ENCODE data around the gene CLRN2. TPM values are rescaled to one million over a fixed set of nuclear protein-coding genes. Genes with fewer than 3 reads are reported as not detected.

CLRN2 gene
- total and polyA plus RNA-seq, 9 of the 15 experiments (the other 6 are each of a cell fraction or from before 2014, with no cell fraction given) = not detected

DNA sequence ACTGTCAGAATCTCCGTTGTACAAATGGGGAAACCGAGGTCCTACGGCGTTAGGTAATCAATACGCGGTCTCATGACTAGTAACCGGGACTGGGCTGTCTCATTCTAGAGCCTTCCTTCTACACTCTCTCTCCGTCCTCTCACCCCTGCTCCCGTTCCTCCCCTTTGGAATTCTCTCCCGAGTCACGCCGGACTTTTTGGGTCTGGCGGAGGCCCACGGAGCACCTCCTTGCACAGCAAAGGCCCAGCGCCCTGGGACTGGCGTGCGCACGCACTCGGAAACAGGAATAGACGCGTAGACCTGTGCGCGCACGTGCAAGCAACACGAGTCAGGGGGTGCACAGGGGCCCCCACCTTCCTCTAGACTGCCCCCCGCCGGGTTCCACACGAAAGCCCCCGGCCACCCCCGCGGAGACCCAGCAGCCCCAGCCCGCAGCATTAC is 3.4 kb upstream of the CLRN2 start (continued):
- TF ChIP-seq NRF1 (conservative IDR thresholded peaks at IDR 0.05 in 1 of 2, IDR thresholded peaks at IDR 0.05 in 1 of 2) (peak; percentile 75 to 79), POLR2AphosphoS2 (IDR thresholded peaks at IDR 0.05; ENCODE audit: low read length) (no peak), GABPB1 (CRISPR knock-in tag; IDR thresholded peaks at IDR 0.05) (0 out of 2 replicates have a peak, but pooled peaks have one; percentile 27), BHLHE40 (IDR thresholded peaks at IDR 0.05; ENCODE audit: low read length) (peak; percentile 80), ZKSCAN1 (IDR thresholded peaks at IDR 0.05; ENCODE audit: low read depth, low read length) (no peak), ZFX (CRISPR knock-in tag; IDR thresholded peaks at IDR 0.05) (peak; percentile 73; the same call in 1 of the 2 replicates), ZNF431 (CRISPR knock-in tag; IDR thresholded peaks at IDR 0.05) (no peak), PHB (CRISPR knock-in tag; IDR thresholded peaks at IDR 0.05) (0 out of 2 replicates have a peak, but pooled peaks have one; percentile 18)
- TF ChIP-seq, protein P1, sequence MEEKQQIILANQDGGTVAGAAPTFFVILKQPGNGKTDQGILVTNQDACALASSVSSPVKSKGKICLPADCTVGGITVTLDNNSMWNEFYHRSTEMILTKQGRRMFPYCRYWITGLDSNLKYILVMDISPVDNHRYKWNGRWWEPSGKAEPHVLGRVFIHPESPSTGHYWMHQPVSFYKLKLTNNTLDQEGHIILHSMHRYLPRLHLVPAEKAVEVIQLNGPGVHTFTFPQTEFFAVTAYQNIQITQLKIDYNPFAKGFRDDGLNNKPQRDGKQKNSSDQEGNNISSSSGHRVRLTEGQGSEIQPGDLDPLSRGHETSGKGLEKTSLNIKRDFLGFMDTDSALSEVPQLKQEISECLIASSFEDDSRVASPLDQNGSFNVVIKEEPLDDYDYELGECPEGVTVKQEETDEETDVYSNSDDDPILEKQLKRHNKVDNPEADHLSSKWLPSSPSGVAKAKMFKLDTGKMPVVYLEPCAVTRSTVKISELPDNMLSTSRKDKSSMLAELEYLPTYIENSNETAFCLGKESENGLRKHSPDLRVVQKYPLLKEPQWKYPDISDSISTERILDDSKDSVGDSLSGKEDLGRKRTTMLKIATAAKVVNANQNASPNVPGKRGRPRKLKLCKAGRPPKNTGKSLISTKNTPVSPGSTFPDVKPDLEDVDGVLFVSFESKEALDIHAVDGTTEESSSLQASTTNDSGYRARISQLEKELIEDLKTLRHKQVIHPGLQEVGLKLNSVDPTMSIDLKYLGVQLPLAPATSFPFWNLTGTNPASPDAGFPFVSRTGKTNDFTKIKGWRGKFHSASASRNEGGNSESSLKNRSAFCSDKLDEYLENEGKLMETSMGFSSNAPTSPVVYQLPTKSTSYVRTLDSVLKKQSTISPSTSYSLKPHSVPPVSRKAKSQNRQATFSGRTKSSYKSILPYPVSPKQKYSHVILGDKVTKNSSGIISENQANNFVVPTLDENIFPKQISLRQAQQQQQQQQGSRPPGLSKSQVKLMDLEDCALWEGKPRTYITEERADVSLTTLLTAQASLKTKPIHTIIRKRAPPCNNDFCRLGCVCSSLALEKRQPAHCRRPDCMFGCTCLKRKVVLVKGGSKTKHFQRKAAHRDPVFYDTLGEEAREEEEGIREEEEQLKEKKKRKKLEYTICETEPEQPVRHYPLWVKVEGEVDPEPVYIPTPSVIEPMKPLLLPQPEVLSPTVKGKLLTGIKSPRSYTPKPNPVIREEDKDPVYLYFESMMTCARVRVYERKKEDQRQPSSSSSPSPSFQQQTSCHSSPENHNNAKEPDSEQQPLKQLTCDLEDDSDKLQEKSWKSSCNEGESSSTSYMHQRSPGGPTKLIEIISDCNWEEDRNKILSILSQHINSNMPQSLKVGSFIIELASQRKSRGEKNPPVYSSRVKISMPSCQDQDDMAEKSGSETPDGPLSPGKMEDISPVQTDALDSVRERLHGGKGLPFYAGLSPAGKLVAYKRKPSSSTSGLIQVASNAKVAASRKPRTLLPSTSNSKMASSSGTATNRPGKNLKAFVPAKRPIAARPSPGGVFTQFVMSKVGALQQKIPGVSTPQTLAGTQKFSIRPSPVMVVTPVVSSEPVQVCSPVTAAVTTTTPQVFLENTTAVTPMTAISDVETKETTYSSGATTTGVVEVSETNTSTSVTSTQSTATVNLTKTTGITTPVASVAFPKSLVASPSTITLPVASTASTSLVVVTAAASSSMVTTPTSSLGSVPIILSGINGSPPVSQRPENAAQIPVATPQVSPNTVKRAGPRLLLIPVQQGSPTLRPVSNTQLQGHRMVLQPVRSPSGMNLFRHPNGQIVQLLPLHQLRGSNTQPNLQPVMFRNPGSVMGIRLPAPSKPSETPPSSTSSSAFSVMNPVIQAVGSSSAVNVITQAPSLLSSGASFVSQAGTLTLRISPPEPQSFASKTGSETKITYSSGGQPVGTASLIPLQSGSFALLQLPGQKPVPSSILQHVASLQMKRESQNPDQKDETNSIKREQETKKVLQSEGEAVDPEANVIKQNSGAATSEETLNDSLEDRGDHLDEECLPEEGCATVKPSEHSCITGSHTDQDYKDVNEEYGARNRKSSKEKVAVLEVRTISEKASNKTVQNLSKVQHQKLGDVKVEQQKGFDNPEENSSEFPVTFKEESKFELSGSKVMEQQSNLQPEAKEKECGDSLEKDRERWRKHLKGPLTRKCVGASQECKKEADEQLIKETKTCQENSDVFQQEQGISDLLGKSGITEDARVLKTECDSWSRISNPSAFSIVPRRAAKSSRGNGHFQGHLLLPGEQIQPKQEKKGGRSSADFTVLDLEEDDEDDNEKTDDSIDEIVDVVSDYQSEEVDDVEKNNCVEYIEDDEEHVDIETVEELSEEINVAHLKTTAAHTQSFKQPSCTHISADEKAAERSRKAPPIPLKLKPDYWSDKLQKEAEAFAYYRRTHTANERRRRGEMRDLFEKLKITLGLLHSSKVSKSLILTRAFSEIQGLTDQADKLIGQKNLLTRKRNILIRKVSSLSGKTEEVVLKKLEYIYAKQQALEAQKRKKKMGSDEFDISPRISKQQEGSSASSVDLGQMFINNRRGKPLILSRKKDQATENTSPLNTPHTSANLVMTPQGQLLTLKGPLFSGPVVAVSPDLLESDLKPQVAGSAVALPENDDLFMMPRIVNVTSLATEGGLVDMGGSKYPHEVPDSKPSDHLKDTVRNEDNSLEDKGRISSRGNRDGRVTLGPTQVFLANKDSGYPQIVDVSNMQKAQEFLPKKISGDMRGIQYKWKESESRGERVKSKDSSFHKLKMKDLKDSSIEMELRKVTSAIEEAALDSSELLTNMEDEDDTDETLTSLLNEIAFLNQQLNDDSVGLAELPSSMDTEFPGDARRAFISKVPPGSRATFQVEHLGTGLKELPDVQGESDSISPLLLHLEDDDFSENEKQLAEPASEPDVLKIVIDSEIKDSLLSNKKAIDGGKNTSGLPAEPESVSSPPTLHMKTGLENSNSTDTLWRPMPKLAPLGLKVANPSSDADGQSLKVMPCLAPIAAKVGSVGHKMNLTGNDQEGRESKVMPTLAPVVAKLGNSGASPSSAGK (IDR thresholded peaks at IDR 0.05) = peak; percentile 57; the same call in 1 of the 2 replicates
- TF ChIP-seq, protein P2, sequence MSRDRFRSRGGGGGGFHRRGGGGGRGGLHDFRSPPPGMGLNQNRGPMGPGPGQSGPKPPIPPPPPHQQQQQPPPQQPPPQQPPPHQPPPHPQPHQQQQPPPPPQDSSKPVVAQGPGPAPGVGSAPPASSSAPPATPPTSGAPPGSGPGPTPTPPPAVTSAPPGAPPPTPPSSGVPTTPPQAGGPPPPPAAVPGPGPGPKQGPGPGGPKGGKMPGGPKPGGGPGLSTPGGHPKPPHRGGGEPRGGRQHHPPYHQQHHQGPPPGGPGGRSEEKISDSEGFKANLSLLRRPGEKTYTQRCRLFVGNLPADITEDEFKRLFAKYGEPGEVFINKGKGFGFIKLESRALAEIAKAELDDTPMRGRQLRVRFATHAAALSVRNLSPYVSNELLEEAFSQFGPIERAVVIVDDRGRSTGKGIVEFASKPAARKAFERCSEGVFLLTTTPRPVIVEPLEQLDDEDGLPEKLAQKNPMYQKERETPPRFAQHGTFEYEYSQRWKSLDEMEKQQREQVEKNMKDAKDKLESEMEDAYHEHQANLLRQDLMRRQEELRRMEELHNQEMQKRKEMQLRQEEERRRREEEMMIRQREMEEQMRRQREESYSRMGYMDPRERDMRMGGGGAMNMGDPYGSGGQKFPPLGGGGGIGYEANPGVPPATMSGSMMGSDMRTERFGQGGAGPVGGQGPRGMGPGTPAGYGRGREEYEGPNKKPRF (IDR thresholded peaks at IDR 0.05; ENCODE audit: low read depth, low read length) = no peak
- TF ChIP-seq, protein P3, sequence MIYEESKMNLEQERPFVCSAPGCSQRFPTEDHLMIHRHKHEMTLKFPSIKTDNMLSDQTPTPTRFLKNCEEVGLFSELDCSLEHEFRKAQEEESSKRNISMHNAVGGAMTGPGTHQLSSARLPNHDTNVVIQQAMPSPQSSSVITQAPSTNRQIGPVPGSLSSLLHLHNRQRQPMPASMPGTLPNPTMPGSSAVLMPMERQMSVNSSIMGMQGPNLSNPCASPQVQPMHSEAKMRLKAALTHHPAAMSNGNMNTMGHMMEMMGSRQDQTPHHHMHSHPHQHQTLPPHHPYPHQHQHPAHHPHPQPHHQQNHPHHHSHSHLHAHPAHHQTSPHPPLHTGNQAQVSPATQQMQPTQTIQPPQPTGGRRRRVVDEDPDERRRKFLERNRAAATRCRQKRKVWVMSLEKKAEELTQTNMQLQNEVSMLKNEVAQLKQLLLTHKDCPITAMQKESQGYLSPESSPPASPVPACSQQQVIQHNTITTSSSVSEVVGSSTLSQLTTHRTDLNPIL (CRISPR knock-in tag; IDR thresholded peaks at IDR 0.05) = no peak
- TF ChIP-seq, protein P4, sequence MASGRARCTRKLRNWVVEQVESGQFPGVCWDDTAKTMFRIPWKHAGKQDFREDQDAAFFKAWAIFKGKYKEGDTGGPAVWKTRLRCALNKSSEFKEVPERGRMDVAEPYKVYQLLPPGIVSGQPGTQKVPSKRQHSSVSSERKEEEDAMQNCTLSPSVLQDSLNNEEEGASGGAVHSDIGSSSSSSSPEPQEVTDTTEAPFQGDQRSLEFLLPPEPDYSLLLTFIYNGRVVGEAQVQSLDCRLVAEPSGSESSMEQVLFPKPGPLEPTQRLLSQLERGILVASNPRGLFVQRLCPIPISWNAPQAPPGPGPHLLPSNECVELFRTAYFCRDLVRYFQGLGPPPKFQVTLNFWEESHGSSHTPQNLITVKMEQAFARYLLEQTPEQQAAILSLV (tag; IDR thresholded peaks at IDR 0.05) = no peak

Measured in K562 (cell line).